Esophagus squamous epithelium (tissue), 4 donors: Measurements from ENCODE around the gene PKDCC.

Experiments
- POLR2A ChIP-seq, 4 donors: fragments of 450-650 bp; IDR thresholded peaks; one replicate each; pipeline ENCODE4 v1.6.1; 2017; ENCODE audit warnings: antibody characterized with exemption in 4 of 4, mild to moderate bottlenecking in 4 of 4, moderate library complexity in 3 of 4
- TF ChIP-seq, protein P1 (sequence below), 6 experiments: fragments of 450-650 bp in 4 of 6; fragments of 200-600 bp in 2 of 6; sonication (generic) in 2 of 6; IDR thresholded peaks; one replicate each; pipeline ENCODE4 v1.5.1; 2016 to 2019; ENCODE audit warnings: antibody characterized with exemption in 6 of 6, mild to moderate bottlenecking in 4 of 6, moderate library complexity in 4 of 6

DNA sequence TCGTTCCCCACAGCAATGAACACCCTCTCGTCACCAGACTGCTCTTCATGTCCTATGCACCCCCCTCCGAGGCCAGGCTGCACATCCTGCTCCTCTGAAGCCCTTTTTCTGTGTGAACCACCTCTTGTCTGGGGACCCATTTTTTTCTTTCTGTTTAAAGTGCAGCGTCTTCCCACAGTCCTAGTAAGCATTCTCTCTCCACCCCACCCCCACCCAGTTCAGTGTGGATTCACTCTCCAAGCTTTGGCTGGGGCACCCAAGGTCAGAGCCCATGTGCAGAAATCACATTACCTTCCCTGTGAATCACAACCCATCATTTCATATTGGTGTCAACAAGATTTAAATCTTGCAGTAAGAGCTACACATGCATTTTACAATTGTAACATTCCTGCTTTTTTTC, 26.4 kb upstream of the PKDCC start:
- TF ChIP-seq, protein P1, sequence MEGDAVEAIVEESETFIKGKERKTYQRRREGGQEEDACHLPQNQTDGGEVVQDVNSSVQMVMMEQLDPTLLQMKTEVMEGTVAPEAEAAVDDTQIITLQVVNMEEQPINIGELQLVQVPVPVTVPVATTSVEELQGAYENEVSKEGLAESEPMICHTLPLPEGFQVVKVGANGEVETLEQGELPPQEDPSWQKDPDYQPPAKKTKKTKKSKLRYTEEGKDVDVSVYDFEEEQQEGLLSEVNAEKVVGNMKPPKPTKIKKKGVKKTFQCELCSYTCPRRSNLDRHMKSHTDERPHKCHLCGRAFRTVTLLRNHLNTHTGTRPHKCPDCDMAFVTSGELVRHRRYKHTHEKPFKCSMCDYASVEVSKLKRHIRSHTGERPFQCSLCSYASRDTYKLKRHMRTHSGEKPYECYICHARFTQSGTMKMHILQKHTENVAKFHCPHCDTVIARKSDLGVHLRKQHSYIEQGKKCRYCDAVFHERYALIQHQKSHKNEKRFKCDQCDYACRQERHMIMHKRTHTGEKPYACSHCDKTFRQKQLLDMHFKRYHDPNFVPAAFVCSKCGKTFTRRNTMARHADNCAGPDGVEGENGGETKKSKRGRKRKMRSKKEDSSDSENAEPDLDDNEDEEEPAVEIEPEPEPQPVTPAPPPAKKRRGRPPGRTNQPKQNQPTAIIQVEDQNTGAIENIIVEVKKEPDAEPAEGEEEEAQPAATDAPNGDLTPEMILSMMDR (IDR thresholded peaks at IDR 0.05): no peak
- no peak for TF ChIP-seq POLR2A (IDR thresholded peaks at IDR 0.05)
